Measurements from ENCODE around the gene XCR1.

Gene XCR1

DNA sequence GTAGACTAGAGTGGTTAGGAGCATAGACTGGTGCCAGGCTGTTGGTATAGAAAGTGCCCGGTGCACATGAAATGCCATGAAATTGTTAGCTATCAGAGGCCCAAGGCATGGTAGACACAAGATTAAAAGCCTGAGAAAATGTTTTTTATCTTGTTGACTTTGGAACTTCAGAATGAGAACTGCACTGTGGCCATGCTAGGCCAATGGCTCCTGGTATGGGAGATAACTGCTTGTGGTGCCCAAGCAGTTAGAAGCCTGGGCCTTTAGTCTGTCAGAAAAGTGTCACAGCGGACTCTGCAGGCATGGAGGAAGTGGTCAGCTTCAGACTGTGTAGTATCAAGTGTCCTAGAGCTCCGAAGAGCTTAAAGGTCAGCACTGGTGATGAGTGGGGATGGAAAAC is 43.5 kb downstream of the XCR1 start:
- TF ChIP-seq, protein P1, sequence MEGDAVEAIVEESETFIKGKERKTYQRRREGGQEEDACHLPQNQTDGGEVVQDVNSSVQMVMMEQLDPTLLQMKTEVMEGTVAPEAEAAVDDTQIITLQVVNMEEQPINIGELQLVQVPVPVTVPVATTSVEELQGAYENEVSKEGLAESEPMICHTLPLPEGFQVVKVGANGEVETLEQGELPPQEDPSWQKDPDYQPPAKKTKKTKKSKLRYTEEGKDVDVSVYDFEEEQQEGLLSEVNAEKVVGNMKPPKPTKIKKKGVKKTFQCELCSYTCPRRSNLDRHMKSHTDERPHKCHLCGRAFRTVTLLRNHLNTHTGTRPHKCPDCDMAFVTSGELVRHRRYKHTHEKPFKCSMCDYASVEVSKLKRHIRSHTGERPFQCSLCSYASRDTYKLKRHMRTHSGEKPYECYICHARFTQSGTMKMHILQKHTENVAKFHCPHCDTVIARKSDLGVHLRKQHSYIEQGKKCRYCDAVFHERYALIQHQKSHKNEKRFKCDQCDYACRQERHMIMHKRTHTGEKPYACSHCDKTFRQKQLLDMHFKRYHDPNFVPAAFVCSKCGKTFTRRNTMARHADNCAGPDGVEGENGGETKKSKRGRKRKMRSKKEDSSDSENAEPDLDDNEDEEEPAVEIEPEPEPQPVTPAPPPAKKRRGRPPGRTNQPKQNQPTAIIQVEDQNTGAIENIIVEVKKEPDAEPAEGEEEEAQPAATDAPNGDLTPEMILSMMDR (IDR thresholded peaks at IDR 0.05; ENCODE audit: insufficient read depth, low read depth, low read length, missing control alignments): no peak
- H3K4me3 ChIP-seq (ENCODE audit: low read depth, low read length): no peak overlapping the region
- no peak for DNase-seq (ENCODE audit: low read depth)

GRCh38 chr3:45981346-45982074 is 45.8 kb downstream of the XCR1 start:
- H3K4me3 ChIP-seq (ENCODE audit: low read depth, low read length): no peak overlapping the region
- DNase-seq (ENCODE audit: low read depth): no peak
- TF ChIP-seq, protein P1 (IDR thresholded peaks at IDR 0.05; ENCODE audit: insufficient read depth, low read depth, low read length, missing control alignments): no peak

DNA sequence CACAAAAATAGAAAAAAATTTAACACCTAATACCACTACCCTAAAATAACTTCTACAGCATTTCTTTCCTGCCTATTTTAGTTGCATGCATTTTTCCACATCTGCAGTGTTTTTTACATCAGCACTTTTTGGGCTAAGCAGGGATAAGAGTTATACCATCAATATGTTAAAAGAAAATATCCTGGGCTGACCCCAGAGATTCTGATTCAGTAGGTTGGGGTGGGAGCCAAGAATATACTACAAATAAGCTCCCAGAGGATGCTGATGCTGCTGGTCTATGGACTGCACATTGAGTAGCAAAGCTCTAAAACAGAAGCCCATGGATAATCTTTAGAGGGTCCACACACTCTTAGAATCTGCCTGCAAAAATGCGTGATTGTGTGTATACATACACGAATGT is 46.5 kb downstream of the XCR1 start:
- H3K4me3 ChIP-seq (ENCODE audit: low read depth, low read length): no peak overlapping the region
- DNase-seq (ENCODE audit: low read depth): no peak
- TF ChIP-seq, protein P1 (IDR thresholded peaks at IDR 0.05; ENCODE audit: insufficient read depth, low read depth, low read length, missing control alignments): no peak

DNA sequence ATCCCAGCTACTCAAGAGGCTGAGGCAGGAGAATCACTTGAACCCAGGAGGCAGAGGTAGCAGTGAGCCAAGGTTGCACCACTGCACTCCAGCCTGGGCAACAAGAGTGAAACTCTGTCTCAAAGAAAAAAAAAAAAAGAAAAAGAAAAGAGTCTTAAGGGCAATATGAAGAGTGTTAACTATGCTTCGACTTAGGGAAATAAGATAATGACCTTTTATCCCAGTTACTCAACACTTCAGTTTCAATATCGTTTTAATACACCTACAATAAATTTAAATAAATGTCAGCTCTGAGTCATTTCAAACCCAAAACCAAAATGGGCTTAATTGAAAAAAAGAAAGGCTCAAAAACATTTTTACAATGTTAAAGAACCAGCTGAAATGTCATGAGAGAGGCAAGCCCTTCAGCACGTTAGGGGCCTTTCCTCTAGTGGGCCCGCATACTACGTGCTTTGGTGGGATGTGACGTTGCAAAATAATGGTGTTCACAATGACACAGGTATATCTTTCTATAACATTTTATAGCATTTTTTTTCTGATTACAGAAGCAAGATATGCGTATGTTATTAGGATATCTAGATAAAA is 47.0 kb downstream of the XCR1 start:
- DNase-seq (ENCODE audit: low read depth): no peak
- TF ChIP-seq, protein P1 (IDR thresholded peaks at IDR 0.05; ENCODE audit: insufficient read depth, low read depth, low read length, missing control alignments): no peak

DNA sequence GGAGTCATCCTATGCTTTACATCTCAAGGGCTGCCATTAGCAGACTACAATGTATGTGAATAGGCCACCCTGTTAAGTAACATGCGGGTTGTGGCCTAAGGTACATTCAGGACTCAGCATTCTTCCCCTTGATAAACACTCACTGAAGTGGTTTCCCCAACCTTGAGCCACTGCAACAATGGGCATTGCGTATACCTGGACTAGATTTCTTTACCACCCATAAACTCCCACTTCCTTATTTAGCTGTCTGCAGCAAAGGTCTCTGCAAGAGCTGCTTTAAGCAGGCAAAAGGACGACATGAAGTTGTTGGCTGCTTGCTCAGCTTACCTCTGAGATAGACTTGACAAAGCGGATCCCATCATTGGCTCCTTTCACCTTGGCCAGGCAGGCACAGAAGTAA is 47.9 kb downstream of the XCR1 start:
- TF ChIP-seq, protein P1 (IDR thresholded peaks at IDR 0.05; ENCODE audit: insufficient read depth, low read depth, low read length, missing control alignments): no peak
- DNase-seq (ENCODE audit: low read depth): no peak
- no peak overlapping the region for H3K4me3 ChIP-seq (ENCODE audit: low read depth, low read length)

More for the DNA sequence above, 47.0 kb downstream of the XCR1 start:
- H3K4me3 ChIP-seq (ENCODE audit: low read depth, low read length): no peak overlapping the region

- DNase-seq (ENCODE audit: low read depth): no peak
- TF ChIP-seq, protein P1 (IDR thresholded peaks at IDR 0.05; ENCODE audit: insufficient read depth, low read depth, low read length, missing control alignments): no peak
- no peak overlapping the region for H3K4me3 ChIP-seq (ENCODE audit: low read depth, low read length)
These were observed 49.1 kb downstream of the XCR1 start for GRCh38 chr3:45978006-45978761.
